GM19238 (cell line): ENCODE measurements around the gene CENPV.
"Not testable (repeated sequence)": the region's sequence is repeated elsewhere in the genome, so short reads cannot be mapped to it uniquely, and the experiment has no call there.

Experiments used
- DNase-seq: peaks from one replicate; pipeline ENCODE4 v3.0.0; 2011; ENCODE audit warnings: low spot score; ENCODE audit not compliant: insufficient read length

CENPV gene

GRCh38 chr17:16313139-16314090 lies 39.9 kb downstream of the CENPV start:
- DNase-seq: no peak

- DNase-seq: not testable (repeated sequence)
Observed at GRCh38 chr17:16312061-16312460, 41.2 kb downstream of the CENPV start.

- no peak for DNase-seq
Observed at GRCh38 chr17:16306211-16306610, 47.1 kb downstream of the CENPV start.

GRCh38 chr17:16304830-16305229 lies 48.4 kb downstream of the CENPV start:
- DNase-seq: no peak

GRCh38 chr17:16302856-16303255 lies 50.4 kb downstream of the CENPV start:
- no peak for DNase-seq

GRCh38 chr17:16301963-16302855 lies 51.1 kb downstream of the CENPV start:
- no peak for DNase-seq

- DNase-seq: no peak
Observed at GRCh38 chr17:16300554-16300953, 52.7 kb downstream of the CENPV start.

- DNase-seq: no peak
Observed at GRCh38 chr17:16298140-16298662, 55.1 kb downstream of the CENPV start.

GRCh38 chr17:16297367-16298139 lies 55.7 kb downstream of the CENPV start:
- DNase-seq: no peak

GRCh38 chr17:16296072-16296471 lies 57.2 kb downstream of the CENPV start:
- not testable (repeated sequence) for DNase-seq

- DNase-seq: no peak
Observed at GRCh38 chr17:16294560-16294959, 58.7 kb downstream of the CENPV start.

- DNase-seq: no peak
Observed at GRCh38 chr17:16293931-16294330, 59.3 kb downstream of the CENPV start.
